ENCODE measurements around the gene NETO2.

GRCh38 chr16:47029724-47030123 is 114.0 kb downstream of the NETO2 start:
- TF ChIP-seq, protein P1, sequence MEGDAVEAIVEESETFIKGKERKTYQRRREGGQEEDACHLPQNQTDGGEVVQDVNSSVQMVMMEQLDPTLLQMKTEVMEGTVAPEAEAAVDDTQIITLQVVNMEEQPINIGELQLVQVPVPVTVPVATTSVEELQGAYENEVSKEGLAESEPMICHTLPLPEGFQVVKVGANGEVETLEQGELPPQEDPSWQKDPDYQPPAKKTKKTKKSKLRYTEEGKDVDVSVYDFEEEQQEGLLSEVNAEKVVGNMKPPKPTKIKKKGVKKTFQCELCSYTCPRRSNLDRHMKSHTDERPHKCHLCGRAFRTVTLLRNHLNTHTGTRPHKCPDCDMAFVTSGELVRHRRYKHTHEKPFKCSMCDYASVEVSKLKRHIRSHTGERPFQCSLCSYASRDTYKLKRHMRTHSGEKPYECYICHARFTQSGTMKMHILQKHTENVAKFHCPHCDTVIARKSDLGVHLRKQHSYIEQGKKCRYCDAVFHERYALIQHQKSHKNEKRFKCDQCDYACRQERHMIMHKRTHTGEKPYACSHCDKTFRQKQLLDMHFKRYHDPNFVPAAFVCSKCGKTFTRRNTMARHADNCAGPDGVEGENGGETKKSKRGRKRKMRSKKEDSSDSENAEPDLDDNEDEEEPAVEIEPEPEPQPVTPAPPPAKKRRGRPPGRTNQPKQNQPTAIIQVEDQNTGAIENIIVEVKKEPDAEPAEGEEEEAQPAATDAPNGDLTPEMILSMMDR (IDR thresholded peaks at IDR 0.05; ENCODE audit: low read depth, low read length): no peak
- no peak for TF ChIP-seq EZH2phosphoT487 (IDR thresholded peaks at IDR 0.05; ENCODE audit: low read depth)

All from OCI-LY3 (cell line).